ENCODE data around the gene RASSF1. TPM values are rescaled to one million over a fixed set of nuclear protein-coding genes. Genes with fewer than 3 reads are reported as not detected.

The RASSF1 gene
- total and polyA plus RNA-seq, 2 donors (not counting 3 experiments of a cell fraction or from before 2014, with no cell fraction given) = 31.9 to 59.7 TPM

DNA sequence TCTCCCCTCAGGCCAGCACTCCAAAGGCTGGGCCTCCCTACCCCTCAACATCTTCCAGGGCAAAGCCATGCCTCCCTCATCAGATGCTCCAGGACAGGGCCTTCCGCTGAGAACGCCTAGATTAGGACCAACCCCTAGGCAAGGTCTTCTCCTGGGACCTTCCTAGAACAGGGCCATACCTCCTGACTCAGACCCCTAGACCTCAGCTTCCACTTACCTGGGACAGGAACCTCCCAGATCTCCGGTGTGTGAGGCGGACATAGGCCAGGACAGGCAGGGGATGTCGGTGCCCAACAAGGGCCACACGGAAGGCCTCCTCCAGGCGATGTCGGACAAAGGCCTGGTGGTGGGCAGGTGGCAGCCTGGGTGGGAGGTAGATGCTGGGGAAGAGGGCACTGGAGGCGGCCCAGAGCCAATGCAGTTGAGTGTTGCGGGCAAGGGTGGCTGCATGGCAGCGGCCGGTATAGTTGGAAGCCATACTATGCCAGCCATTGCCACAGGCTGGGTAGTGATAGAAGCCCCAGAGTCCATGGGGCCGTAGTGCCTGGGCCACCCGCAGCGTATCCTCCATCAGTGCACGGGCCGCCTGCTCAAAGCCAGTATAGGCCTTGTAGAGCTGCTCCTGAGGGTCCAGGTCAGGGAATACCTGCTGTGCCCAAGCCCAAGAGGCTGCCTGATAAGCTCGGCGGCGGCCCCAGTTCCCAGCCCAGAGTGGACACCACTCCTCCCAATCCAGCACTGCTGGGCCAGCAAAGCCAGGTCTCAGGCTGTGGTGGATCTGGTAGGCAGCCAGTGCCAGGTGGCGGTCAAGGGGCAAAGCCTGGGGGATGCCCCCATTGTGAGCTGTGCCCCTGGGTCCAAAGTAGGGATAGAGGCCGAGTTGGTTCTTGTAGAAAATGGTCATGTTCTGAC is 45.9 kb downstream of the RASSF1 start:
- Histone ChIP-seq H3K4me3 (replicated peaks in 1 of 3; ENCODE audit: insufficient read depth in 1 of 3, low read depth in 1 of 3, low read length in 3 of 3) (no peak overlapping the region), H3K27me3 (ENCODE audit: control insufficient read depth in 2 of 2, insufficient read depth in 2 of 2, low read length in 2 of 2) (no peaks in the 10 kb centered on the region), H3K9ac (replicated peaks; ENCODE audit: extremely low read depth, insufficient read depth, low read length) (no peak overlapping the region), H3K79me2 (ENCODE audit: control insufficient read depth, insufficient read depth, low read length) (peaks cover 24% of the 10 kb centered on the region), H3K36me3 (ENCODE audit: control insufficient read depth in 2 of 2, extremely low read depth in 1 of 2, insufficient read depth in 2 of 2, low read length in 2 of 2) (peaks cover 0 to 5% of the 10 kb centered on the region in 2 experiments), H3K4me1 (ENCODE audit: control insufficient read depth, extremely low read depth, insufficient read depth, low read length) (peaks cover 23% of the 10 kb centered on the region), H3K27ac (ENCODE audit: insufficient read depth, low read depth, low read length) (no peak overlapping the region), H3K9me1 (replicated peaks; ENCODE audit: control insufficient read depth, extremely low read depth, insufficient read depth, low read length) (no peaks in the 10 kb centered on the region), H4K20me1 (replicated peaks; ENCODE audit: control insufficient read depth, extremely low read depth, insufficient read depth, low read length) (no peaks in the 10 kb centered on the region), H3K9me3 (replicated peaks; ENCODE audit: control insufficient read depth, insufficient read depth, low read length) (no peaks in the 10 kb centered on the region), H2AFZ (ENCODE audit: low read depth, low read length) (no peak overlapping the region), H3K4me2 (ENCODE audit: insufficient read depth, low read length) (no peak overlapping the region)
- BruUV-seq (replicated peaks) = no TSS peak
- POLR2A ChIA-PET = no interaction called here
- DNase-seq (ENCODE audit: low read depth, low spot score) (no peak), FAIRE-seq (no peak)
- TF ChIP-seq JUN (IDR thresholded peaks at IDR 0.05; ENCODE audit: borderline replicate concordance, insufficient read depth, insufficient read length, low read depth) (no peak), GATA2 (IDR thresholded peaks at IDR 0.05; ENCODE audit: insufficient read depth, insufficient read length, low read depth, low read length) (no peak), EZH2 (IDR thresholded peaks at IDR 0.05; ENCODE audit: borderline replicate concordance, low read depth, low read length, severe bottlenecking) (no peak), POLR2A (IDR thresholded peaks at IDR 0.05; ENCODE audit: low read depth, low read length) (no peak), POLR2AphosphoS5 (IDR thresholded peaks at IDR 0.05; ENCODE audit: insufficient read depth, low read depth, low read length) (no peak), FOS (IDR thresholded peaks at IDR 0.05; ENCODE audit: borderline replicate concordance, insufficient read depth, low read length) (no peak)
- TF ChIP-seq, protein P1, sequence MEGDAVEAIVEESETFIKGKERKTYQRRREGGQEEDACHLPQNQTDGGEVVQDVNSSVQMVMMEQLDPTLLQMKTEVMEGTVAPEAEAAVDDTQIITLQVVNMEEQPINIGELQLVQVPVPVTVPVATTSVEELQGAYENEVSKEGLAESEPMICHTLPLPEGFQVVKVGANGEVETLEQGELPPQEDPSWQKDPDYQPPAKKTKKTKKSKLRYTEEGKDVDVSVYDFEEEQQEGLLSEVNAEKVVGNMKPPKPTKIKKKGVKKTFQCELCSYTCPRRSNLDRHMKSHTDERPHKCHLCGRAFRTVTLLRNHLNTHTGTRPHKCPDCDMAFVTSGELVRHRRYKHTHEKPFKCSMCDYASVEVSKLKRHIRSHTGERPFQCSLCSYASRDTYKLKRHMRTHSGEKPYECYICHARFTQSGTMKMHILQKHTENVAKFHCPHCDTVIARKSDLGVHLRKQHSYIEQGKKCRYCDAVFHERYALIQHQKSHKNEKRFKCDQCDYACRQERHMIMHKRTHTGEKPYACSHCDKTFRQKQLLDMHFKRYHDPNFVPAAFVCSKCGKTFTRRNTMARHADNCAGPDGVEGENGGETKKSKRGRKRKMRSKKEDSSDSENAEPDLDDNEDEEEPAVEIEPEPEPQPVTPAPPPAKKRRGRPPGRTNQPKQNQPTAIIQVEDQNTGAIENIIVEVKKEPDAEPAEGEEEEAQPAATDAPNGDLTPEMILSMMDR (IDR thresholded peaks at IDR 0.05; ENCODE audit: extremely low read depth in 1 of 2, insufficient read depth in 1 of 2, low read depth in 1 of 2, low read length in 2 of 2) = no peak
- TF ChIP-seq, protein P2, sequence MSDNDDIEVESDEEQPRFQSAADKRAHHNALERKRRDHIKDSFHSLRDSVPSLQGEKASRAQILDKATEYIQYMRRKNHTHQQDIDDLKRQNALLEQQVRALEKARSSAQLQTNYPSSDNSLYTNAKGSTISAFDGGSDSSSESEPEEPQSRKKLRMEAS (IDR thresholded peaks at IDR 0.05; ENCODE audit: insufficient read depth, insufficient read length) = no peak
- dilution Hi-C loops (cut with MboI; ENCODE audit: extremely low pct_ligation_motif_present, low sequenced_read_pairs) (no loop called here), intact Hi-C loops (cut with micrococcal nuclease) (no loop called here)
- CTCF ChIA-PET = no interaction called here

Data from endothelial cell of umbilical vein (primary cell).